ENCODE measurements around the gene CLCF1. TPM values are rescaled to one million over a fixed set of nuclear protein-coding genes. Genes with fewer than 3 reads are reported as not detected.
A peak's percentile ranks its signal among the peaks of the same experiment; 100 is the strongest.

CLCF1 gene
- polyA plus RNA-seq, 1 of the 3 experiments (the other 2 are of a cell fraction): 27.0 TPM

DNA sequence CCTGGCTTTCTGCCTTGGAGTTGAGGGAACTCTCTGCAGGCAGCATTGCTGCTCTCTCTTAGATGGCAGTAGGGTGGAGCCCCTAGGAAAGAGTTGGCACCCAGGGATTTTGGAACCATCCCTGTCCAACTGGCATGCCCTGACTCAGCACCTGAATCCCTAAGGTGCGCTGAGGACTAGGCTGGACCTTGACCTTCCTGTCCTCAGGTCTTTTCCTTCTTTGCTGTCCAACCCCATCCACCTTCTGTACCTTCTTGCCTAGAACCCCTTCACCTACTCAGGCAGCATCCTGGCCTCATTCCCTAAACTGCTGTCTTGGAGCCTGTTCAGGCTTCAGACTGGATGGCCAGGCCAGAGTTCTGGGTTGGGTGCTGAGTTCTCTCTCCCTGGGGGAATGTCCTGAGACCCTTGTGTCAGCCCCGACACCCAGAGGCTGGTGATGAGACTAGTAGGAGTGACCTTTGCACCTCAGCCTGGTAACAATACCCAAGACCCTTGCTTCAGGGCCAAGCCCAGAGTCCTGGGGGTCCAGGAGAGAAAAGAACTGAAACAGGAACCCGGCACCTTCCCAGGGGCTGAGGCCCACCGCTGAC lies 17.5 kb downstream of the CLCF1 start:
- no peaks in the 10 kb centered on the region for H3K27me3 ChIP-seq (ENCODE audit: insufficient read depth)
- no peak for TF ChIP-seq EP300 (IDR thresholded peaks at IDR 0.05; ENCODE audit: borderline replicate concordance in 1 of 2, low read depth in 1 of 2, low read length in 1 of 2)
- TF ChIP-seq, protein P1, sequence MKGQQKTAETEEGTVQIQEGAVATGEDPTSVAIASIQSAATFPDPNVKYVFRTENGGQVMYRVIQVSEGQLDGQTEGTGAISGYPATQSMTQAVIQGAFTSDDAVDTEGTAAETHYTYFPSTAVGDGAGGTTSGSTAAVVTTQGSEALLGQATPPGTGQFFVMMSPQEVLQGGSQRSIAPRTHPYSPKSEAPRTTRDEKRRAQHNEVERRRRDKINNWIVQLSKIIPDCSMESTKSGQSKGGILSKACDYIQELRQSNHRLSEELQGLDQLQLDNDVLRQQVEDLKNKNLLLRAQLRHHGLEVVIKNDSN (IDR thresholded peaks at IDR 0.05; ENCODE audit: borderline replicate concordance, low read depth): no peak
- TF ChIP-seq MXI1 (IDR thresholded peaks at IDR 0.05; ENCODE audit: low read depth, low read length): no peak
- TF ChIP-seq EZH2phosphoT487 (IDR thresholded peaks at IDR 0.05; ENCODE audit: borderline replicate concordance, low read depth): no peak
- TF ChIP-seq JUND (IDR thresholded peaks at IDR 0.05): no peak
- TF ChIP-seq GATA2 (CRISPR knock-in tag; IDR thresholded peaks at IDR 0.05): no peak
- TF ChIP-seq RFX5 (IDR thresholded peaks at IDR 0.05; ENCODE audit: low read length): no peak
- TF ChIP-seq RXRA (IDR thresholded peaks at IDR 0.05; ENCODE audit: borderline replicate concordance, low read depth): no peak
- TF ChIP-seq, protein P2, sequence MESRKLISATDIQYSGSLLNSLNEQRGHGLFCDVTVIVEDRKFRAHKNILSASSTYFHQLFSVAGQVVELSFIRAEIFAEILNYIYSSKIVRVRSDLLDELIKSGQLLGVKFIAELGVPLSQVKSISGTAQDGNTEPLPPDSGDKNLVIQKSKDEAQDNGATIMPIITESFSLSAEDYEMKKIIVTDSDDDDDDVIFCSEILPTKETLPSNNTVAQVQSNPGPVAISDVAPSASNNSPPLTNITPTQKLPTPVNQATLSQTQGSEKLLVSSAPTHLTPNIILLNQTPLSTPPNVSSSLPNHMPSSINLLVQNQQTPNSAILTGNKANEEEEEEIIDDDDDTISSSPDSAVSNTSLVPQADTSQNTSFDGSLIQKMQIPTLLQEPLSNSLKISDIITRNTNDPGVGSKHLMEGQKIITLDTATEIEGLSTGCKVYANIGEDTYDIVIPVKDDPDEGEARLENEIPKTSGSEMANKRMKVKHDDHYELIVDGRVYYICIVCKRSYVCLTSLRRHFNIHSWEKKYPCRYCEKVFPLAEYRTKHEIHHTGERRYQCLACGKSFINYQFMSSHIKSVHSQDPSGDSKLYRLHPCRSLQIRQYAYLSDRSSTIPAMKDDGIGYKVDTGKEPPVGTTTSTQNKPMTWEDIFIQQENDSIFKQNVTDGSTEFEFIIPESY (IDR thresholded peaks at IDR 0.05; ENCODE audit: borderline replicate concordance, low read depth): no peak
- TF ChIP-seq TAF1 (IDR thresholded peaks at IDR 0.05; ENCODE audit: borderline replicate concordance, low read depth, low read length): no peak
- no peak for TF ChIP-seq RCOR1 (IDR thresholded peaks at IDR 0.05; ENCODE audit: low read length)
- no peak for TF ChIP-seq SMC3 (IDR thresholded peaks at IDR 0.05; ENCODE audit: low read depth, low read length)
- TF ChIP-seq TCF12 (IDR thresholded peaks at IDR 0.05): no peak
- no peak for TF ChIP-seq NFIC (IDR thresholded peaks at IDR 0.05; ENCODE audit: borderline replicate concordance)
- no peak for TF ChIP-seq FOSL2 (IDR thresholded peaks at IDR 0.05; ENCODE audit: borderline replicate concordance, low read depth)
- TF ChIP-seq FOXM1 (IDR thresholded peaks at IDR 0.05; ENCODE audit: low read depth): no peak
- TF ChIP-seq, protein P3, sequence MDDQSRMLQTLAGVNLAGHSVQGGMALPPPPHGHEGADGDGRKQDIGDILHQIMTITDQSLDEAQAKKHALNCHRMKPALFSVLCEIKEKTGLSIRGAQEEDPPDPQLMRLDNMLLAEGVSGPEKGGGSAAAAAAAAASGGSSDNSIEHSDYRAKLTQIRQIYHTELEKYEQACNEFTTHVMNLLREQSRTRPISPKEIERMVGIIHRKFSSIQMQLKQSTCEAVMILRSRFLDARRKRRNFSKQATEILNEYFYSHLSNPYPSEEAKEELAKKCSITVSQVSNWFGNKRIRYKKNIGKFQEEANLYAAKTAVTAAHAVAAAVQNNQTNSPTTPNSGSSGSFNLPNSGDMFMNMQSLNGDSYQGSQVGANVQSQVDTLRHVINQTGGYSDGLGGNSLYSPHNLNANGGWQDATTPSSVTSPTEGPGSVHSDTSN (IDR thresholded peaks at IDR 0.05): no peak
- TF ChIP-seq, protein P4, sequence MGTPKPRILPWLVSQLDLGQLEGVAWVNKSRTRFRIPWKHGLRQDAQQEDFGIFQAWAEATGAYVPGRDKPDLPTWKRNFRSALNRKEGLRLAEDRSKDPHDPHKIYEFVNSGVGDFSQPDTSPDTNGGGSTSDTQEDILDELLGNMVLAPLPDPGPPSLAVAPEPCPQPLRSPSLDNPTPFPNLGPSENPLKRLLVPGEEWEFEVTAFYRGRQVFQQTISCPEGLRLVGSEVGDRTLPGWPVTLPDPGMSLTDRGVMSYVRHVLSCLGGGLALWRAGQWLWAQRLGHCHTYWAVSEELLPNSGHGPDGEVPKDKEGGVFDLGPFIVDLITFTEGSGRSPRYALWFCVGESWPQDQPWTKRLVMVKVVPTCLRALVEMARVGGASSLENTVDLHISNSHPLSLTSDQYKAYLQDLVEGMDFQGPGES (IDR thresholded peaks at IDR 0.05; ENCODE audit: low read depth, low read length): no peak
- no peak for TF ChIP-seq NRF1 (IDR thresholded peaks at IDR 0.05; ENCODE audit: low read depth, low read length)
- TF ChIP-seq GABPA (IDR thresholded peaks at IDR 0.05; ENCODE audit: low read depth): no peak
- H3K79me2 ChIP-seq (ENCODE audit: insufficient read depth): peaks cover 23% of the 10 kb centered on the region
- CTCF ChIA-PET: interaction anchor here (0.8 to 20.0 kb wide), 12 partner anchors 8 to 146 kb away, joined by 3 to 955 read pairs (median 8); partner anchors contain the start of genes CLCF1, PPP1CA and RAD9A
- H3K9ac ChIP-seq: peak overlapping the region; percentile 69
- no peak overlapping the region for H3K4me3 ChIP-seq (ENCODE audit: low read depth in 2 of 2, low read length in 1 of 2)
- POLR2A ChIA-PET: interaction anchor here (1.2 kb wide), 1 partner anchor 24 kb away, joined by 3 read pairs; no protein-coding TSS in a partner anchor
- WGBS (ENCODE audit: low lambda C conversion rate): 80% methylated on average over 2 of the region's 4 CpGs
- no peak overlapping the region for H2AFZ ChIP-seq (ENCODE audit: low read depth)
- peak overlapping the region; percentile 85 for H3K4me2 ChIP-seq
- peaks cover 30 to 51% of the 10 kb centered on the region in 2 experiments; a peak in 3 of 4 replicates for H3K4me1 ChIP-seq (ENCODE audit: control insufficient read depth in 1 of 2, insufficient read depth in 2 of 2, low read depth in 1 of 2, low read length in 1 of 2)
- H3K9me3 ChIP-seq: no peaks in the 10 kb centered on the region
- H3F3A ChIP-seq (replicated peaks; ENCODE audit: insufficient read depth): peaks cover 40% of the 10 kb centered on the region
- H3K27ac ChIP-seq (ENCODE audit: low read depth in 2 of 2, low read length in 1 of 2): peak overlapping the region in 1 of 2 experiments; percentile 99; a peak in 2 of 4 replicates
- H4K20me1 ChIP-seq (ENCODE audit: insufficient read depth): peaks cover 2% of the 10 kb centered on the region; the same call in 1 of the 2 replicates
- peak; percentile 0 for DNase-seq
- no peaks in the 10 kb centered on the region for H3K36me3 ChIP-seq (replicated peaks in 1 of 2; ENCODE audit: control insufficient read depth in 1 of 2, insufficient read depth in 2 of 2, low read length in 1 of 2)
- H3K9me2 ChIP-seq: no peaks in the 10 kb centered on the region
